GM12865 (cell line): ENCODE measurements around the gene CPZ.

Source experiments
- DNase-seq: peaks from one replicate; pipeline ENCODE4 v3.0.0; 2010; ENCODE audit warnings: low read depth
- H3K4me3 ChIP-seq: 2 replicates; pipeline ENCODE4 v1.5.1; 2011; ENCODE audit warnings: mild to moderate bottlenecking, low read depth, low read length, control low read depth
- CTCF ChIP-seq: IDR thresholded peaks from 2 replicates; pipeline ENCODE4 v1.5.1; 2011; ENCODE audit warnings: low read length, control low read depth, low read depth, inconsistent platforms; ENCODE audit not compliant: insufficient read depth; ENCODE audit errors: missing control alignments

CPZ gene

GRCh38 chr4:8599091-8599460 lies 6.5 kb downstream of the CPZ start:
- no peak for TF ChIP-seq CTCF
- DNase-seq = no peak

GRCh38 chr4:8599657-8600056 lies 7.1 kb downstream of the CPZ start:
- TF ChIP-seq CTCF = no peak
- H3K4me3 ChIP-seq = no peak overlapping the region
- no peak for DNase-seq

More at GRCh38 chr4:8599091-8599460, 6.5 kb downstream of the CPZ start:
- H3K4me3 ChIP-seq = no peak overlapping the region

GRCh38 chr4:8600266-8600665 lies 7.7 kb downstream of the CPZ start:
- no peak overlapping the region for H3K4me3 ChIP-seq
- DNase-seq = no peak
- no peak for TF ChIP-seq CTCF

- TF ChIP-seq CTCF = no peak
- no peak overlapping the region for H3K4me3 ChIP-seq
- DNase-seq = no peak
These were observed 8.1 kb downstream of the CPZ start for GRCh38 chr4:8600686-8601085.

GRCh38 chr4:8601086-8601485 lies 8.5 kb downstream of the CPZ start:
- no peak overlapping the region for H3K4me3 ChIP-seq
- no peak for DNase-seq
- TF ChIP-seq CTCF = no peak

GRCh38 chr4:8601556-8601955 lies 9.0 kb downstream of the CPZ start:
- no peak for TF ChIP-seq CTCF
- DNase-seq = no peak
- H3K4me3 ChIP-seq = no peak overlapping the region

- no peak for TF ChIP-seq CTCF
- no peak for DNase-seq
- no peak overlapping the region for H3K4me3 ChIP-seq
These were observed 10.3 kb downstream of the CPZ start for GRCh38 chr4:8602686-8603430.
